Pons (tissue), 1 donor: ENCODE results near the gene MYO7A.
"Not testable (repeated sequence)": the region's sequence is repeated elsewhere in the genome, so short reads cannot be mapped to it uniquely, and the experiment has no call there.

Source experiments
- DNase-seq: peaks from one replicate; pipeline ENCODE4 v3.0.0-alpha.2; 2016; ENCODE audit warnings: low spot score

The MYO7A gene

DNA sequence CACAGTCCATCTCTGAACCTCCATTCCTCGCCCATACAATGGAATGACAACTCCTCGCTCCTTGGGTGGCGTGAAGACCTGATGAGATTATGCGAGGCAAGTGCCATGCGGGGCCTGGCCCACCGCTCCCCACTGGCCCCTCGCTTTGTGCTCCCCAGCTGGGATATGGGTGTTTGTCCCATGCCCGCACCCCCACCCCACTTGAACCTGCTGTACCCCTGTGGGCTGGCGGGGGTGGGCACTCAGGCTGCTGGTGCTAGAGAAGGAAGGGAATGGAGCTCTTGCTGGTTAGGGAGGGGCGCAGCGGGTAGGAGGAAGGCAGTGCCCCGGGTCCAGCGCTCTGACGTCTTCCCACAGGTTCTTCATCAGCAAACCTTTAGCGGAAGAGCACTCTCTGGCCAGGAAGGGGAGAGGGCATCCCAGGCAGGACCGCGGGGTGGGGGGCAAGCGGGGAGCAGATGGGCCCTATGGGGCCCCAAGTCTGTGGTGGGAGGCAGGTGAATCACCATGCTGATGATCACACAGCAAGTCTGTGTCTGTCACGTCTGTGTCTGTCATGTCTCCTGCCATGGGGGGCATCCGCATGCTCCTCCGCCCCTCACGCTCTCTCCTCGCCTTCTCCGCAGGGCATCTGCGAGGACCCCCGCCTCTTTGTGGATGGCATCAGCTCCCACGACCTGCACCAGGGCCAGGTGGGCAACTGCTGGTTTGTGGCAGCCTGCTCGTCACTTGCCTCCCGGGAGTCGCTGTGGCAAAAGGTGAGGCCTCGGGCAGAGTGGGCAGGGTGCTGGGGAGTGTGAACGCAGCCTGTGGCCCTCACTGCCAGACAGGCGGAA, 34.8 kb upstream of the MYO7A start:
- DNase-seq: no peak

GRCh38 chr11:77093987-77094840, 33.8 kb upstream of the MYO7A start:
- no peak for DNase-seq

DNA sequence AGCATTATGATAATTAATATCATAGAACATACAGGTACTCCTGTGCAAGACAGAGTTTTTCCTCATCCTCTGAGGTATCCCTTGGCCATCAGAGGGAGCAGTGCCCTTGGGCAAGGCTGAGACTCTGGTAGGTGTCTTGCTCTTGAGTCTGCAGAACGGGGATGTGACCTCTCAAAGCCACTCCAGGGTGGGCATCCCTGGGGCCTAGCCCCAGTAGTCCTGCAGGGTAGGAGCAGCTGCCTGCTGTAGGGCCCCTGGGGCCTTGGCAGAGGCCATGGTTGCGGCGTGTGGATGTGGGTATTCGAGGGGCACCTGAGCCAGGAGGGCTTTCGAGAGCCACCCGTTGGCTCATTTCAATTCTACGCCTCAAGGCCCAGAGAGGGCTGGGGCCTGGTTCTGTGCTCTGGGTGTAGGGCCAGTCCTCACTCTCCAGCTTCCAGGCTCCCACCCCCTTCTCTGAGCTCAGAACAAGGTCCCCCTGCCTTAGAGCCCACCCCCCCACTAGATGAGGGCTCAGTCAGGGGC, 33.1 kb upstream of the MYO7A start:
- DNase-seq: no peak

DNA sequence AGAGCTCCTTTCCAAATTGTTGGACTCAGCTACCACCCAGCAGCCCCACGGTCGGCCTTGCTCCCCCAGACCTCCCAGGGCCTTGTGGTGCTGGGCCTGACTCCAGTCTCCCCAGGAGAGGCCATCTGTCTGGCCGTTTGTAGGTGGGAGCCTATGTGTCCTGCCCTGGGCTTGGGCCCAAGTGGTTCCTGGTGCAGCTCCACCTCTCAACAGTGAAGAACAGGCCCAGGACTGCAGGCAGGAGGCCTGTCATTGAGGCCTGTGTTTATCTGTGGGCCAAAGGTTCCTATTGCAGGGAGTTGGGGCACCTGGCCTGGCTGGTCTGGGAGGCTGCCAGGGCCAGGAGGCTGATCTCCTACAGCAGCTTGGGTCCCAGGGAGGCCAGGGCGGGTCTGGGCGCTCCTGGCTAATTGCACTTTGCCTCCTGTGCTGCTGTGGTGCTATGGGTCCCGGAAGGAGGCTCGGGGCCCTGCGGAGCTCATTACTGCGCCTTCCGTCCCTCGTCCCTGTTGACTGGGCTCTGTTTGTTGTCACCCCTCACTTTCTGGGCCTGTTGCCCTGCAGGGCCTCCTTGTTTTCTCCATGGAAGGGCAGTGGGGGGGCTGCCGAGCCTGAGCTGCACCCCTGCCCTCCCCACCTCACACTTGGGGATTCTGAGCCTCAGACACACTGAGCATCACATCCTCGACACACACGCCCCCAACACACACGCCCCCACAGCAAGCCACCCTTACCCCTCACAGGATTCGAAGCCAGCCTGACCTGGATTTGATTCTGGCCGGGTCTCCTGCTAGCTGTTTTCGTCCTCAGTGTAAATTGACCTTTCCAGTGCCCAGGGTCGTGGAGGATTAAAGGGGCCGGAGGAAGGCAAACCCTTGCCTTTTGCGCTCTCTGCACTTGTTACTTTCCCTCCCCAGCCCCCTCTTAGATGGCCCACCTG, 32.2 kb upstream of the MYO7A start:
- DNase-seq: no peak

GRCh38 chr11:77096591-77097019, 31.4 kb upstream of the MYO7A start:
- no peak for DNase-seq

- not testable (repeated sequence) for DNase-seq
Measured at GRCh38 chr11:77097180-77097579, 30.9 kb upstream of the MYO7A start.

DNA sequence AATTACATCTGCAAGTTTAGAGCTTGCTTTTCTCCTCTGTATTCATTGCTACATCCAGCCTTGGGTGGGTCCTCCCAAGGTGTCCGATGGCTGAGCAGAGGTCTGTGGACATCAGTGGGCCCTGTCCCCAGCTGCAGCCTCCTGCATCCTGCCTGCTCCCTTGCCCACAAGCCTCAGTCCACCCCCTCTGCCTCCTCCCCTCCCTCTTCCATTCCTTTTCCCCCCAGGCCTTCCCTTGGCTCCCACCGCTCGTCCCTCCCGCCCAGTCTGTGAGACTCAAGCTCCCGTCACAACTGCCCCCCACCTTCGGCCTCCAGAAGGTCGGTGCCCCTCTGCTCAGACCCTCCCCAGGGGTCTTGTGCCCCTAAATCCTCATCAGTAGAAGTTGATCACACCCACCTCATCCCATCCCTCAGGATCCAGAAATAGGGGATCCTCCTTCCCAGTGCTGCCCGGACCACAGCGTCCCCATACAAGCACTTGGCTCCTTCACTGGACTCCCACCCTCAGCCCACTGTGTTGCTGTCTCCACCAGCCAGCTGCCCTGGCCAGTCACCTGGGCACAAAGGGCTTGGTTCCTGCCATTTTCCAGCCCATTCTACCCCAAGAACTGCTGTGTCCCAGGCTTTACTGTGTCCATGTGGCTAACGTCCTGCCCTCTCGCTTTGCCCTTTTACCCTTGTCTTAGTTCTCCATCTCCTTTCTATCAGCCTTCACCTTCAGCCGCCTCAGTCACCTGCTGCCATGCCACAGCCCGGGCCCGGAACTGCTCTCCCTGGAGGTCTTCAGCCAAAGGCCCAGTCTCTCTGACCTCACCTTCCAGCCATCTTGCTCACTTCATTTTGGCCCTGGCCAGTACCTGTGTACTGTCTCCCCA, 27.6 kb upstream of the MYO7A start:
- no peak for DNase-seq

DNA sequence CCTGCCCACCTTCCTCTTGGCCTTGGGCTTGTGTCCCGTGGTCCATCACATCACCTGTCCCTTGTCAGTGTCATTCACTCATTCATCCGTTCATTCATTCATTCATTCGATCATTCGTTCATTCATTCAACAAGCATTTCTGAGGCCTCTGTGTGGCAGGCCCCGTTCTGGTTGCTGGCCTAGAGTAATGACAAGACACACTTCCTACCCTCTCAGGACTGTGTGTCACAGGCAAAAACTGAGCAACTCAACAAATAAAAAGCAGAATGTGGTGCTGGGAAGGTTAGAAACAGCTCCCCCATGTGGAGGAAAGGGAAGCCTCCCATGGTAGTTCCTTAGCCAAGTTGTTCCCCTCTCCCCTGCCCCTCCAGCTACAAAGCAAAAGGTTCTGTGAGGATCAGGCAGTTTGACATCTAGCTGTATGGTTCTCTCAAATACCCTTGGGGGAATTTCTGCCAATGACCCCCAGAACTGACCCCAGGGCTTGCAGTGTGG, 27.0 kb upstream of the MYO7A start:
- no peak for DNase-seq

DNA sequence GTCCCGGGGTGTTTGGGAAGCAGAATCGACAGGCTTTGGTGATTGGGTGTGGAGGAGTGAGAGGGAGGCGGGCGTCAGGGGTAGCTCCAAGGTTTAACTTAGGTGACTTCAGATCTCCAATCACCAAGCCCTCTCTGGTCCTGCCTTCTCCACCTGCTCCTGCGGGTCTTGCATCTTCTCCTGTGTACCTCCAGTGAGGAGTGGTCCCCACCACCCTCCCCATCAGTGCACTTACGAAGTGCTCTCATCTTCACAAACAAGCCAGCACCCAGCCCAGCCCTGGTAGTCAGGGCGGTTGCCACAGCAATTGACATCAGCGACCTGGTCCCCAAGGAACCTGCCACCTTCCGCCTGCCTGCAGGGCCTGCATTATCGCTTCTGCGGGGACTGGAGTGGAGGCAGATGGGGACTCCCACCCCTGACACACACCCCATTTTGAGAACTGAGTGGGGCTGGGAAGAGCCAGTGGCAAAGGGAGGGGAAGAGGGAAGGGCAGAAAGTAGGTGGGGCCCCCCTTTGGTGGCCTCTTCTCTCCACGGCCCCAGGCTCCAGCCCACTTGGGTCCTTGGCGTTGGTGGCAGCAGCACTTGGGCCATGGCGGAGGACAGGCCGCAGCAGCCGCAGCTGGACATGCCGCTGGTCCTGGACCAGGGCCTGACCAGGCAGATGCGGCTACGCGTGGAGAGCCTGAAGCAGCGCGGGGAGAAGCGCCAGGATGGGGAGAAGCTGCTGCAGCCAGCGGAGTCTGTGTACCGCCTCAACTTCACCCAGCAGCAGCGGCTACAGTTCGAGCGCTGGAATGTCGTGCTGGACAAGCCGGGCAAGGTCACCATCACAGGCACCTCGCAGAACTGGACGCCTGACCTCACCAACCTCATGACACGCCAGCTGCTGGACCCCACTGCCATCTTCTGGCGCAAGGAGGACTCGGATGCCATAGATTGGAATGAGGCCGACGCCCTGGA, 25.5 kb upstream of the MYO7A start, which contains the start of gene OMP:
OMP (plus strand) TSS at position 595 of the 965 bp plus-strand sequence; CDS start at position 595, 0 bp downstream.
- no peak for DNase-seq

DNA sequence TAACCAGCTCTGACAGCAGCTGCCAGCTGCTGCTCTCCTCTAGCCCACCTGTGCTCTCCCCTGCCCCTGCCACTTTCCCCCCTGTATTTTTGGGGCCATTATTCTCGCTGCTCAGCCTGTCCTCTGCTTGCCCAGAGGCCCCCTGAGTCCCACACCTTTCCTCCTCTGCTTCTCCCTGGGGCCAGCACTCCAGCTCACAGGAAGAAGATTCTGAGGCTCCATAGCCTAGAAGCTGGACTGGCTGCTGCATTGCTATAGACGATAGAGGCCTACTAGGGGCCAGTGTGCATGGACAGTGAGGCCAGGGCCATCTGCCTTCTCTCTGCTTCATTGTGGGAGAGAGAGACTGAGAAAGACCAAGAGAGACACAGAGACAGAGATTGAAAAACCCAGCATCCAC, 24.7 kb upstream of the MYO7A start:
- DNase-seq: no peak

- no peak for DNase-seq
Measured at GRCh38 chr11:77104727-77105126, 23.3 kb upstream of the MYO7A start.

GRCh38 chr11:77106321-77106720, 21.7 kb upstream of the MYO7A start:
- DNase-seq: peak; percentile 44

GRCh38 chr11:77106759-77107158, 21.3 kb upstream of the MYO7A start:
- no peak for DNase-seq

- no peak for DNase-seq
Measured at GRCh38 chr11:77107950-77108349, 20.1 kb upstream of the MYO7A start.

- no peak for DNase-seq
Measured at GRCh38 chr11:77108436-77108835, 19.6 kb upstream of the MYO7A start.

DNA sequence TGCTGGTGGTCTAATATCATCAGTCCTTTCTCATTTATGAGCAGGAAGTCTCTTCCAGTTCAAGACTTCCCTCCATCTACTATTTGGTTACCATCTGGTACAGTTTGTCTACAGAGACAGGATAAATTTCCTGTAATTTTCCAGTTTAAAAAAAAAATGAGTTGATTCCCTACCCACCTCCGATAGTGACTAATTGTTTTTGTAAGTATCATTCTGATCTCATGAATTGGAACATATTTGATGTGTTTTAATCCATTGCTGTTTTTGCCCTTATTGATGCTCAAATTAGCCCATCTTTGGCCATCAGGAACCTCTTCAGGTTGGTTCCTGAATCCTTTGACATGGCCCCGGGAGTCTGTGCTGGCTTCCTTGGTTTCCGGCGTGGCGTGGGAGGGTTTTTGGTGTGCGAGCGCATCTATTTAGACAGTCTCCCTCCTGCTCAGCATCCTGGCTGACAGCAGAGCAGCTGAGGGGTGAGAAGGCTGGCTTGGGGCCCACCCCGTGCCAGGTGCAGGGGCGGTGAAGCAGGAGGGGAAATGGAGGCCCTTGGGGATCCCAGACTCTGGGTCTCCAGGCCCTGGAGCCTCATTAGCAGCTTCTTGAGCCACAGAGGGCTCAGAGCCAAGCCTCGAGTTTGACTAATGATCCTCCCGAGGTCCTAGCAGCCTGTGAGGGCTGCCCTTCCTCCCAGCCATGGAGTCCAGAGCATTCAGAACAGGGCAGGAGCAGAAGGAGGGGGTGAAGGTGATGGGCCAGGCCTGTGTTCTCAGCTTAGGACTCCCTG, 18.6 kb upstream of the MYO7A start:
- DNase-seq: no peak

DNA sequence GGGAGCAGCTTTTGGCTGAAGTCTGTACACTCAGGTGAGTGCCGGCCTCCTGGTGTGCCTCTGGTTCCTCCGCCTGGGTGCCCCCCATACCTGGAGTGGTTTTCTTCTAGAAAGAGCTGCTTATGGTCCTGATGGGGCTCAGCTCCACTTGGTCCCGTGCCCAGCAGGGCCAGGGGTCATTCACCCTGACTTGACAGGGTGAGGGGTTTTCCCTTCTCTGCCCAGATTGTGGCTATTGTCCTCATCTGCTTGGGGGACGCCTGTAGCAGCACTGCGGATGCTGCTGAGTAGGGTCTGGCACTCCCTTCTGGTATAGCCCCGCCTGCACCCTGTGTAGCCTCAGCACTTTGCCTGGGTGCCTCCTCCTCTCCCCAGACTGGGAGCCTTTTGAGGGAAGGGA, 17.2 kb upstream of the MYO7A start:
- DNase-seq: no peak

GRCh38 chr11:77111277-77111676, 16.8 kb upstream of the MYO7A start:
- DNase-seq: no peak
